Brain microvascular endothelial cell (primary cell): ENCODE results near the gene TNF.

Experiments used
- DNase-seq: peaks from one replicate; pipeline ENCODE4 v3.0.0-alpha.2; 2020
- H3K27ac ChIP-seq: fragments of 250-450 bp; sonication (Bioruptor Pico); 2 replicates; pipeline ENCODE4 v1.5.1; 2020; ENCODE audit warnings: mild to moderate bottlenecking, moderate library complexity
- H3K27me3 ChIP-seq: fragments of 250-450 bp; sonication (Bioruptor Pico); replicated peaks from 2 replicates; pipeline ENCODE4 v1.5.1; 2020; ENCODE audit warnings: mild to moderate bottlenecking
- H3K36me3 ChIP-seq: fragments of 250-450 bp; sonication (Bioruptor Pico); replicated peaks from 2 replicates; pipeline ENCODE4 v1.5.1; 2020; ENCODE audit warnings: mild to moderate bottlenecking
- H3K4me3 ChIP-seq: 2 replicates; pipeline ENCODE4 v1.5.1; 2011; ENCODE audit warnings: low read depth, mild to moderate bottlenecking, control low read depth, low read length, moderate library complexity
- CTCF ChIP-seq: IDR thresholded peaks from 2 replicates; pipeline ENCODE4 v1.5.1; 2011; ENCODE audit warnings: low read depth, mild to moderate bottlenecking, moderate library complexity, low read length, control low read depth, inconsistent platforms; ENCODE audit errors: missing control alignments
- in situ Hi-C: cut with HindIII; loops from 2 replicates; pipeline ENCODE4 v1.10.0; 2017; ENCODE audit warnings: low sequenced_read_pairs, low pct_ligation_motif_present

Gene TNF

GRCh38 chr6:31576897-31577578 lies 1.7 kb downstream of the TNF start:
- Histone ChIP-seq H3K36me3 (no peaks in the 10 kb centered on the region), H3K27ac (no peak overlapping the region), H3K4me3 (no peak overlapping the region), H3K27me3 (no peaks in the 10 kb centered on the region)
- in situ Hi-C loops = no loop called here
- TF ChIP-seq CTCF = no peak
- DNase-seq = no peak

- no peak overlapping the region for H3K4me3 ChIP-seq
- TF ChIP-seq CTCF = no peak
- H3K27ac ChIP-seq = no peak overlapping the region
- in situ Hi-C loops = no loop called here
- DNase-seq = no peak
- H3K27me3 ChIP-seq = no peaks in the 10 kb centered on the region
- no peaks in the 10 kb centered on the region for H3K36me3 ChIP-seq
Measured at GRCh38 chr6:31577579-31577966, 2.2 kb downstream of the TNF start.

GRCh38 chr6:31578184-31579118 lies 3.1 kb downstream of the TNF start:
- no peak for DNase-seq
- no peaks in the 10 kb centered on the region for H3K36me3 ChIP-seq
- H3K4me3 ChIP-seq = no peak overlapping the region
- no peaks in the 10 kb centered on the region for H3K27me3 ChIP-seq
- in situ Hi-C loops = no loop called here
- H3K27ac ChIP-seq = no peak overlapping the region
- TF ChIP-seq CTCF = no peak

GRCh38 chr6:31579119-31579505 lies 3.7 kb downstream of the TNF start:
- H3K36me3 ChIP-seq = no peaks in the 10 kb centered on the region
- TF ChIP-seq CTCF = no peak
- H3K27me3 ChIP-seq = no peaks in the 10 kb centered on the region
- no peak overlapping the region for H3K27ac ChIP-seq
- no peak overlapping the region for H3K4me3 ChIP-seq
- DNase-seq = no peak
- in situ Hi-C loops = no loop called here

- Histone ChIP-seq H3K27me3 (no peaks in the 10 kb centered on the region), H3K4me3 (no peak overlapping the region), H3K27ac (no peak overlapping the region), H3K36me3 (no peaks in the 10 kb centered on the region)
- in situ Hi-C loops = no loop called here
- no peak for DNase-seq
- TF ChIP-seq CTCF = no peak
Measured at GRCh38 chr6:31579546-31580437, 4.4 kb downstream of the TNF start.
